ENCODE results near the gene GLIPR2. TPM values are rescaled to one million over a fixed set of nuclear protein-coding genes. Genes with fewer than 3 reads are reported as not detected.

Gene GLIPR2
- total and polyA plus RNA-seq, 4 donors: 17.4 to 112 (median 75.8) TPM

DNA sequence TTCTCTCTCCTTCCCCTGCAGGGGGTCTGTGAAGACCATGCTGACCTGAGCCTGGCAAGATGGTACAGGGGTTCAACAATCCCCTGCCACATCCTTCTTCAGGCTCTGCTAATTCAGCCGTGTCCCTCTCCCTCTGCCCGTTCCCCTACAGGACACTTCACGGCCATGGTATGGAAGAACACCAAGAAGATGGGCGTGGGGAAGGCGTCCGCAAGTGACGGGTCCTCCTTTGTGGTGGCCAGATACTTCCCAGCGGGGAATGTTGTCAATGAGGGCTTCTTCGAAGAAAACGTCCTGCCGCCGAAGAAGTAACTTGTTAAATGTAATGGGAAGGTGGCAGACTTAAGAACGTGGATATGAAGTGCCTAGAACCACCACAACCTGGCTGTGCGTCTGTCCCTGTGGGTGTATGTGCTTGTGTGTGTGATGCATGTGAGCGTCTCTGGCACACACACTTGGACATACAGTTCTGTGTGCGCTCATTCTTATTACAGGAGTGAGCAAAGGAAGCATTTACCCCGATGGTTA, 25.7 kb downstream of the GLIPR2 start:
- TF ChIP-seq, protein P1, sequence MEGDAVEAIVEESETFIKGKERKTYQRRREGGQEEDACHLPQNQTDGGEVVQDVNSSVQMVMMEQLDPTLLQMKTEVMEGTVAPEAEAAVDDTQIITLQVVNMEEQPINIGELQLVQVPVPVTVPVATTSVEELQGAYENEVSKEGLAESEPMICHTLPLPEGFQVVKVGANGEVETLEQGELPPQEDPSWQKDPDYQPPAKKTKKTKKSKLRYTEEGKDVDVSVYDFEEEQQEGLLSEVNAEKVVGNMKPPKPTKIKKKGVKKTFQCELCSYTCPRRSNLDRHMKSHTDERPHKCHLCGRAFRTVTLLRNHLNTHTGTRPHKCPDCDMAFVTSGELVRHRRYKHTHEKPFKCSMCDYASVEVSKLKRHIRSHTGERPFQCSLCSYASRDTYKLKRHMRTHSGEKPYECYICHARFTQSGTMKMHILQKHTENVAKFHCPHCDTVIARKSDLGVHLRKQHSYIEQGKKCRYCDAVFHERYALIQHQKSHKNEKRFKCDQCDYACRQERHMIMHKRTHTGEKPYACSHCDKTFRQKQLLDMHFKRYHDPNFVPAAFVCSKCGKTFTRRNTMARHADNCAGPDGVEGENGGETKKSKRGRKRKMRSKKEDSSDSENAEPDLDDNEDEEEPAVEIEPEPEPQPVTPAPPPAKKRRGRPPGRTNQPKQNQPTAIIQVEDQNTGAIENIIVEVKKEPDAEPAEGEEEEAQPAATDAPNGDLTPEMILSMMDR (IDR thresholded peaks at IDR 0.05; ENCODE audit: control extremely low read depth, extremely low read depth): no peak
- WGBS, 2 donors: 91% methylated on average over 17 of the region's 17 CpGs
- Histone ChIP-seq H3K4me1 (ENCODE audit: control insufficient read depth in 5 of 5, insufficient read depth in 5 of 5, low read length in 5 of 5) (peaks cover 0 to 18% (median 9%) of the 10 kb centered on the region in 5 donors), H3K4me3 (no peak overlapping the region), H3K36me3 (ENCODE audit: control insufficient read depth in 4 of 4, insufficient read depth in 4 of 4, low read length in 4 of 4) (peaks cover 0 to 2% (median 0%) of the 10 kb centered on the region in 4 donors), H3K9me3 (ENCODE audit: control insufficient read depth in 4 of 4, insufficient read depth in 3 of 4, low read length in 3 of 4) (no peaks in the 10 kb centered on the region), H3K9ac (ENCODE audit: insufficient read depth in 1 of 2, low read length in 2 of 2) (peak overlapping the region in 1 of 2 donors; percentile 13), H3K27ac (ENCODE audit: low read depth in 1 of 2, low read length in 1 of 2) (no peak overlapping the region), H3K27me3 (ENCODE audit: control insufficient read depth in 3 of 3, insufficient read depth in 3 of 3, low read length in 2 of 3) (no peaks in the 10 kb centered on the region)
- DNase-seq: no peak
- ATAC-seq (ENCODE audit: insufficient read depth, low FRiP score): no peak

DNA sequence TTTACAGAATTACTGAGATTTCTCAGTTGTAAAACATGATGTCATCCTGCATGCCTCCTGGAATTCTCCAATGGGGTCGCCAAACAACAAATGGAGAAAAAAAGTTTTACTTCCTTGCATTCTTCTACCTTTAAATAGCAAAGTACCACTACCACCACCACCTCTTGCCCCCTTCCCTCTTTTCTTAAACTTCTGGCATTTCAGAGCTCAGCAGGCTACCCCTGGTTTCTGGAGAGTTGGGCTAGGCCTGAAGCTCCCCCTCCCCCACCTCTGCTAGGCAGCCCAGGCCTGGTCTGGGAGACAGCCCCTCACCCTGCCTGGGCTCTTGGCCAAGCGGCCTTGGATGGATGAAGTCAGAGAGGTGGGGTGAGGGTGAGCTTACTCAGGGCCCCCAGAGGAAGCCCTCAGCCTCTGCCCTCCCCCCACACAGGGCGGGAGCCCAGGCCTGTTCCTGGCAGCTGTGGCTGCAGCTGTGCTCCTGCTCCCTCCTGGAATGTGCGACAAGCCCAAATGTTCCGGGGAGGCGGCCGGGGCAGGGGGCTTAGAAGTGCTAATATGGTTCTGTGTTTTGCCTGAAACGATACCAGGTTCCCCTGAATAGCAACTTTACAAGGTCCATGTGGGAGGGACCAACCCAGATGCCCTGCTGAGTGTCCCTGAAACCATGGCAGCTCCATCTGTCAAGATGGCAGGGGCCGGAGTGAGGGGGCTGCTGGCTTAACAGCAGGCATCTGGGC, 26.7 kb downstream of the GLIPR2 start:
- Histone ChIP-seq H3K4me1 (ENCODE audit: control insufficient read depth in 5 of 5, insufficient read depth in 5 of 5, low read length in 5 of 5) (peaks cover 0 to 18% (median 9%) of the 10 kb centered on the region in 5 donors), H3K4me3 (no peak overlapping the region), H3K27ac (ENCODE audit: low read depth in 1 of 2, low read length in 1 of 2) (peak overlapping the region; percentile 21 to 26), H3K9me3 (ENCODE audit: control insufficient read depth in 4 of 4, insufficient read depth in 3 of 4, low read length in 3 of 4) (no peaks in the 10 kb centered on the region), H3K27me3 (ENCODE audit: control insufficient read depth in 3 of 3, insufficient read depth in 3 of 3, low read length in 2 of 3) (no peaks in the 10 kb centered on the region), H3K36me3 (ENCODE audit: control insufficient read depth in 4 of 4, insufficient read depth in 4 of 4, low read length in 4 of 4) (peaks cover 0 to 2% (median 0%) of the 10 kb centered on the region in 4 donors), H3K9ac (ENCODE audit: insufficient read depth in 1 of 2, low read length in 2 of 2) (peak overlapping the region in 1 of 2 donors; percentile 52)
- 44 to 56% methylated on average over 8 to 9 of the region's 9 CpGs for WGBS, 2 donors
- ATAC-seq (ENCODE audit: insufficient read depth, low FRiP score): no peak
- TF ChIP-seq, protein P1 (IDR thresholded peaks at IDR 0.05; ENCODE audit: control extremely low read depth, extremely low read depth): no peak
- peak; percentile 96 to 97 (median 97) for DNase-seq

DNA sequence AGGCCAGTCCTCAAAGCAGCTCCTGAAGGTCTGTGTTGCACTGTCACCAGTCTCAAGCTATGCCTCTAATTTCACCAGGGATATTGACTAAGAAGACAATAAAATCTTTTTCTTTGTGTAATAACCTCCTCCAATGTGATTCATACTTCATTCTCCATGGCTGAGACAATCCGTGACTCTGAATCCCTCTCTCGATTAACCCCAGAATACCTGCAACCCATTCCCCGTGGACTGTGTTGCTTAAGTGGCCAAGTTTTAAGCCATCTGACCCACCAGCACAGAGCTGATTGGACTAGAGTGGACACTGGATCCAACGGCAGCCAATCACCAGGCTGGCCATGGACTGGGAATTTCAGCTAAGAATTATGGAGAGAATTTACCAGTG, 27.2 kb downstream of the GLIPR2 start:
- peak overlapping the region in 1 of 2 donors; percentile 22 for H3K27ac ChIP-seq (ENCODE audit: low read depth in 1 of 2, low read length in 1 of 2)
- H3K4me3 ChIP-seq: no peak overlapping the region
- WGBS, 2 donors: 82 to 90% methylated on average over 4 of the region's 4 CpGs
- TF ChIP-seq, protein P1 (IDR thresholded peaks at IDR 0.05; ENCODE audit: control extremely low read depth, extremely low read depth): no peak
- peaks cover 0 to 2% (median 0%) of the 10 kb centered on the region in 4 donors for H3K36me3 ChIP-seq (ENCODE audit: control insufficient read depth in 4 of 4, insufficient read depth in 4 of 4, low read length in 4 of 4)
- H3K9ac ChIP-seq (ENCODE audit: insufficient read depth in 1 of 2, low read length in 2 of 2): peak overlapping the region in 1 of 2 donors; percentile 46
- H3K4me1 ChIP-seq (ENCODE audit: control insufficient read depth in 5 of 5, insufficient read depth in 5 of 5, low read length in 5 of 5): peaks cover 0 to 18% (median 9%) of the 10 kb centered on the region in 5 donors
- DNase-seq (peak in 1 of 3 donors; percentile 20), ATAC-seq (ENCODE audit: insufficient read depth, low FRiP score) (no peak)
- H3K27me3 ChIP-seq (ENCODE audit: control insufficient read depth in 3 of 3, insufficient read depth in 3 of 3, low read length in 2 of 3): no peaks in the 10 kb centered on the region
- no peaks in the 10 kb centered on the region for H3K9me3 ChIP-seq (ENCODE audit: control insufficient read depth in 4 of 4, insufficient read depth in 3 of 4, low read length in 3 of 4)
